GM23338 (cell line): ENCODE data around the gene B4GALNT1.

Source experiments
- CREB1 ChIP-seq: fragments of 250-450 bp; sonication (Bioruptor Pico); IDR thresholded peaks from 2 replicates; pipeline ENCODE4 v1.5.0; 2020; ENCODE audit warnings: low read depth, mild to moderate bottlenecking, moderate library complexity
- CTCF ChIP-seq, 2 experiments: fragments of 200-600 bp in 1 of 2; sonication (generic) in 1 of 2; conservative IDR thresholded peaks; 2 replicates each; pipeline versions ENCODE4 v1.5.1 to v1.6.1; 2016 to 2017; ENCODE audit warnings: antibody characterized with exemption in 2 of 2, low read depth in 2 of 2, mild to moderate bottlenecking in 2 of 2, moderate library complexity in 1 of 2
- EZH2 ChIP-seq: fragments of 200-600 bp; sonication (generic); IDR thresholded peaks from one replicate; pipeline ENCODE4 v1.8.0; 2017; ENCODE audit warnings: antibody characterized with exemption, mild to moderate bottlenecking, low read depth; ENCODE audit not compliant: unreplicated experiment
- EZH2phosphoT487 ChIP-seq: fragments of 200-600 bp; sonication (generic); IDR thresholded peaks from one replicate; pipeline ENCODE4 v1.8.1; 2018; ENCODE audit warnings: antibody characterized with exemption; ENCODE audit not compliant: unreplicated experiment
- JUNB ChIP-seq: IDR thresholded peaks from one replicate; pipeline ENCODE4 v1.6.1; 2016; ENCODE audit warnings: antibody characterized with exemption; ENCODE audit not compliant: unreplicated experiment
- NANOG ChIP-seq: IDR thresholded peaks from 2 replicates; pipeline ENCODE4 v1.6.1; 2016; ENCODE audit warnings: antibody characterized with exemption, borderline replicate concordance
- POLR2AphosphoS5 ChIP-seq: IDR thresholded peaks from 2 replicates; pipeline ENCODE4 v1.6.1; 2016; ENCODE audit warnings: antibody characterized with exemption, low read depth
- STAT1 ChIP-seq: IDR thresholded peaks from one replicate; pipeline ENCODE4 v1.6.1; 2016; ENCODE audit warnings: antibody characterized with exemption; ENCODE audit not compliant: unreplicated experiment
- ZNF114 ChIP-seq: fragments of 250-450 bp; sonication (Bioruptor Pico); IDR thresholded peaks from 2 replicates; pipeline ENCODE4 v1.5.0; 2020; ENCODE audit warnings: mild to moderate bottlenecking, moderate library complexity
- ZNF331 ChIP-seq: fragments of 250-450 bp; sonication (Bioruptor Pico); IDR thresholded peaks from 2 replicates; pipeline ENCODE4 v1.5.0; 2020; ENCODE audit warnings: low read depth, mild to moderate bottlenecking, moderate library complexity
- TF ChIP-seq, protein P1 (sequence below): IDR thresholded peaks from one replicate; pipeline ENCODE4 v1.6.1; 2018; ENCODE audit warnings: antibody characterized with exemption; ENCODE audit not compliant: unreplicated experiment
- TF ChIP-seq, protein P2 (sequence below): fragments of 250-450 bp; sonication (Bioruptor Pico); IDR thresholded peaks from 2 replicates; pipeline ENCODE4 v1.5.0; 2020; ENCODE audit warnings: mild to moderate bottlenecking, moderate library complexity
- TF ChIP-seq, protein P3 (sequence below): IDR thresholded peaks from 2 replicates; pipeline ENCODE4 v1.6.1; 2016; ENCODE audit warnings: antibody characterized with exemption

DNA sequence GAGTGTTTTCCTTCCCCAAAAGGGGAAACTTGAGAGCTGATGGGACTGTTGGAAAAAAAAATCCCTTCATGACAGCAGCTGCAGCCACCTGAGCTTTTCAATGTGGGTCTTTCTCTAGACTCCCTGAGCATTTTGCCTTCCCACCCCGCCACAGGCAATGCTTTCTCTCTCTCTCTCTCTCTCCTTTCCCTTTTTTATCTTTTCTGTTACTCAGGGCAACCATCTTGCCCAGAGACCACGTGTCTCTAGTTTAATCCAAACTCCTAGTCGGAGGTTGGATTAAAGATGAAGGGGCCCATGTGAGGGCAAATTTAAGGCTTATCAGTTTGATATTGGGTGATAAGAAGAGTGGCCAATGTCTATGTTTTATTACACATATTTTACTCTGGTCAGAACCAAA lies 25.9 kb upstream of the B4GALNT1 start:
- TF ChIP-seq POLR2AphosphoS5 (no peak), CTCF (conservative IDR thresholded peaks at IDR 0.05; ENCODE audit: low read depth in 2 of 2) (no peak), EZH2phosphoT487 (no peak), EZH2 (no peak), CREB1 (CRISPR knock-in tag) (no peak), STAT1 (no peak), ZNF114 (CRISPR knock-in tag) (no peak), JUNB (no peak), ZNF331 (no peak), NANOG (no peak)
- TF ChIP-seq, protein P1, sequence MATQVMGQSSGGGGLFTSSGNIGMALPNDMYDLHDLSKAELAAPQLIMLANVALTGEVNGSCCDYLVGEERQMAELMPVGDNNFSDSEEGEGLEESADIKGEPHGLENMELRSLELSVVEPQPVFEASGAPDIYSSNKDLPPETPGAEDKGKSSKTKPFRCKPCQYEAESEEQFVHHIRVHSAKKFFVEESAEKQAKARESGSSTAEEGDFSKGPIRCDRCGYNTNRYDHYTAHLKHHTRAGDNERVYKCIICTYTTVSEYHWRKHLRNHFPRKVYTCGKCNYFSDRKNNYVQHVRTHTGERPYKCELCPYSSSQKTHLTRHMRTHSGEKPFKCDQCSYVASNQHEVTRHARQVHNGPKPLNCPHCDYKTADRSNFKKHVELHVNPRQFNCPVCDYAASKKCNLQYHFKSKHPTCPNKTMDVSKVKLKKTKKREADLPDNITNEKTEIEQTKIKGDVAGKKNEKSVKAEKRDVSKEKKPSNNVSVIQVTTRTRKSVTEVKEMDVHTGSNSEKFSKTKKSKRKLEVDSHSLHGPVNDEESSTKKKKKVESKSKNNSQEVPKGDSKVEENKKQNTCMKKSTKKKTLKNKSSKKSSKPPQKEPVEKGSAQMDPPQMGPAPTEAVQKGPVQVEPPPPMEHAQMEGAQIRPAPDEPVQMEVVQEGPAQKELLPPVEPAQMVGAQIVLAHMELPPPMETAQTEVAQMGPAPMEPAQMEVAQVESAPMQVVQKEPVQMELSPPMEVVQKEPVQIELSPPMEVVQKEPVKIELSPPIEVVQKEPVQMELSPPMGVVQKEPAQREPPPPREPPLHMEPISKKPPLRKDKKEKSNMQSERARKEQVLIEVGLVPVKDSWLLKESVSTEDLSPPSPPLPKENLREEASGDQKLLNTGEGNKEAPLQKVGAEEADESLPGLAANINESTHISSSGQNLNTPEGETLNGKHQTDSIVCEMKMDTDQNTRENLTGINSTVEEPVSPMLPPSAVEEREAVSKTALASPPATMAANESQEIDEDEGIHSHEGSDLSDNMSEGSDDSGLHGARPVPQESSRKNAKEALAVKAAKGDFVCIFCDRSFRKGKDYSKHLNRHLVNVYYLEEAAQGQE = no peak
- TF ChIP-seq, protein P2, sequence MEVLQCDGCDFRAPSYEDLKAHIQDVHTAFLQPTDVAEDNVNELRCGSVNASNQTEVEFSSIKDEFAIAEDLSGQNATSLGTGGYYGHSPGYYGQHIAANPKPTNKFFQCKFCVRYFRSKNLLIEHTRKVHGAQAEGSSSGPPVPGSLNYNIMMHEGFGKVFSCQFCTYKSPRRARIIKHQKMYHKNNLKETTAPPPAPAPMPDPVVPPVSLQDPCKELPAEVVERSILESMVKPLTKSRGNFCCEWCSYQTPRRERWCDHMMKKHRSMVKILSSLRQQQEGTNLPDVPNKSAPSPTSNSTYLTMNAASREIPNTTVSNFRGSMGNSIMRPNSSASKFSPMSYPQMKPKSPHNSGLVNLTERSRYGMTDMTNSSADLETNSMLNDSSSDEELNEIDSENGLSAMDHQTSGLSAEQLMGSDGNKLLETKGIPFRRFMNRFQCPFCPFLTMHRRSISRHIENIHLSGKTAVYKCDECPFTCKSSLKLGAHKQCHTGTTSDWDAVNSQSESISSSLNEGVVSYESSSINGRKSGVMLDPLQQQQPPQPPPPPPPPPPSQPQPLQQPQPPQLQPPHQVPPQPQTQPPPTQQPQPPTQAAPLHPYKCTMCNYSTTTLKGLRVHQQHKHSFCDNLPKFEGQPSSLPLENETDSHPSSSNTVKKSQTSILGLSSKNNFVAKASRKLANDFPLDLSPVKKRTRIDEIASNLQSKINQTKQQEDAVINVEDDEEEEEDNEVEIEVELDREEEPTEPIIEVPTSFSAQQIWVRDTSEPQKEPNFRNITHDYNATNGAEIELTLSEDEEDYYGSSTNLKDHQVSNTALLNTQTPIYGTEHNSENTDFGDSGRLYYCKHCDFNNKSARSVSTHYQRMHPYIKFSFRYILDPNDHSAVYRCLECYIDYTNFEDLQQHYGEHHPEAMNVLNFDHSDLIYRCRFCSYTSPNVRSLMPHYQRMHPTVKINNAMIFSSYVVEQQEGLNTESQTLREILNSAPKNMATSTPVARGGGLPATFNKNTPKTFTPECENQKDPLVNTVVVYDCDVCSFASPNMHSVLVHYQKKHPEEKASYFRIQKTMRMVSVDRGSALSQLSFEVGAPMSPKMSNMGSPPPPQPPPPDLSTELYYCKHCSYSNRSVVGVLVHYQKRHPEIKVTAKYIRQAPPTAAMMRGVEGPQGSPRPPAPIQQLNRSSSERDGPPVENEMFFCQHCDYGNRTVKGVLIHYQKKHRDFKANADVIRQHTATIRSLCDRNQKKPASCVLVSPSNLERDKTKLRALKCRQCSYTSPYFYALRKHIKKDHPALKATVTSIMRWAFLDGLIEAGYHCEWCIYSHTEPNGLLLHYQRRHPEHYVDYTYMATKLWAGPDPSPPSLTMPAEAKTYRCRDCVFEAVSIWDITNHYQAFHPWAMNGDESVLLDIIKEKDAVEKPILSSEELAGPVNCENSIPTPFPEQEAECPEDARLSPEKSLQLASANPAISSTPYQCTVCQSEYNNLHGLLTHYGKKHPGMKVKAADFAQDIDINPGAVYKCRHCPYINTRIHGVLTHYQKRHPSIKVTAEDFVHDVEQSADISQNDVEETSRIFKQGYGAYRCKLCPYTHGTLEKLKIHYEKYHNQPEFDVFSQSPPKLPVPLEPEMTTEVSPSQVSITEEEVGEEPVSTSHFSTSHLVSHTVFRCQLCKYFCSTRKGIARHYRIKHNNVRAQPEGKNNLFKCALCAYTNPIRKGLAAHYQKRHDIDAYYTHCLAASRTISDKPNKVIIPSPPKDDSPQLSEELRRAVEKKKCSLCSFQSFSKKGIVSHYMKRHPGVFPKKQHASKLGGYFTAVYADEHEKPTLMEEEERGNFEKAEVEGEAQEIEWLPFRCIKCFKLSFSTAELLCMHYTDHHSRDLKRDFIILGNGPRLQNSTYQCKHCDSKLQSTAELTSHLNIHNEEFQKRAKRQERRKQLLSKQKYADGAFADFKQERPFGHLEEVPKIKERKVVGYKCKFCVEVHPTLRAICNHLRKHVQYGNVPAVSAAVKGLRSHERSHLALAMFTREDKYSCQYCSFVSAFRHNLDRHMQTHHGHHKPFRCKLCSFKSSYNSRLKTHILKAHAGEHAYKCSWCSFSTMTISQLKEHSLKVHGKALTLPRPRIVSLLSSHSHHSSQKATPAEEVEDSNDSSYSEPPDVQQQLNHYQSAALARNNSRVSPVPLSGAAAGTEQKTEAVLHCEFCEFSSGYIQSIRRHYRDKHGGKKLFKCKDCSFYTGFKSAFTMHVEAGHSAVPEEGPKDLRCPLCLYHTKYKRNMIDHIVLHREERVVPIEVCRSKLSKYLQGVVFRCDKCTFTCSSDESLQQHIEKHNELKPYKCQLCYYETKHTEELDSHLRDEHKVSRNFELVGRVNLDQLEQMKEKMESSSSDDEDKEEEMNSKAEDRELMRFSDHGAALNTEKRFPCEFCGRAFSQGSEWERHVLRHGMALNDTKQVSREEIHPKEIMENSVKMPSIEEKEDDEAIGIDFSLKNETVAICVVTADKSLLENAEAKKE (CRISPR knock-in tag) = no peak
- TF ChIP-seq, protein P3, sequence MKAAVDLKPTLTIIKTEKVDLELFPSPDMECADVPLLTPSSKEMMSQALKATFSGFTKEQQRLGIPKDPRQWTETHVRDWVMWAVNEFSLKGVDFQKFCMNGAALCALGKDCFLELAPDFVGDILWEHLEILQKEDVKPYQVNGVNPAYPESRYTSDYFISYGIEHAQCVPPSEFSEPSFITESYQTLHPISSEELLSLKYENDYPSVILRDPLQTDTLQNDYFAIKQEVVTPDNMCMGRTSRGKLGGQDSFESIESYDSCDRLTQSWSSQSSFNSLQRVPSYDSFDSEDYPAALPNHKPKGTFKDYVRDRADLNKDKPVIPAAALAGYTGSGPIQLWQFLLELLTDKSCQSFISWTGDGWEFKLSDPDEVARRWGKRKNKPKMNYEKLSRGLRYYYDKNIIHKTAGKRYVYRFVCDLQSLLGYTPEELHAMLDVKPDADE = no peak
